ENCODE data around the gene HDAC4. TPM values are rescaled to one million over a fixed set of nuclear protein-coding genes. Genes with fewer than 3 reads are reported as not detected.

The HDAC4 gene
- total RNA-seq, 6 donors from 2014 or later, result 16.1 to 108 (median 45.0) TPM

DNA sequence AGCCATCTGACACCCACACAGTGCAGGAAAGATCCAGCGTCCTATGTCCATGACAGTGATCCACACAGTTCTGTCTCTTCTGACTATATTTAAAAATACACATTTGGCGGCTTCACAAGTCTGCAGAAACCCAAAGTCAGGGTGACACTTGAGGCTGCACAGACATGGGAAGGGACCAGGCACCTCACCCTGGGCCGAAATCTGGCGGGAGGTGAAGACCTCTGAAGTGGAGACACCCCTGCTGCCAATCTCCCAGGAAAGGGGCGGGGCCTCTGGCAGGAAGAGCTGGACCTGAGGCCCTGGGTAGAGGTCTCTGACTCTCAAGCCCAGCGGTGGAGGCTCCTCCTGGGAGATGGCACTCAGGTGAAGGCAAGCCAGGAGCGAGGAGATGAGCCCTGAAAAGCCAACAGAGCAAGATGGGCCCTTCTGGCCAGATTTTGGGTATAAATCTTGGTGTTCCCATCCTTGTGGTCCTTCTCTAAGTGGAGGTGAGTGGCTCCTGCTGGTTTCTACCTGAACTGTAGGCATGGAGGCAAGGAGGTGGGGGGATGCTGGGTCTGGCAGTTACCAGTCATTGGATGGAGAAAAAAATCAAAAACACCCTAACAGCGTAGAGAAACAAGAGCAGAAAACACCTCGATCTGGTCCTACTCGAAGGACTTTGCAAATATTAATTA is 248.4 kb downstream of the HDAC4 start:
- DNase-seq, result peak in 1 of 2 donors; percentile 12
- Histone ChIP-seq H3K27me3 (no peaks in the 10 kb centered on the region), H3K9me3 (no peaks in the 10 kb centered on the region), H3K4me3 (no peak overlapping the region), H3K36me3 (peaks cover 6 to 76% (median 49%) of the 10 kb centered on the region in 4 donors), H3K4me1 (peaks cover 0 to 10% (median 5%) of the 10 kb centered on the region in 4 donors), H3K27ac (no peak overlapping the region)
- WGBS, 2 donors, result 94 to 95% methylated on average over 9 to 10 of the region's 10 CpGs
- no peak for ATAC-seq (ENCODE audit: low FRiP score in 2 of 2)
- no peak for TF ChIP-seq CTCF (IDR thresholded peaks at IDR 0.05)
- TF ChIP-seq POLR2A (IDR thresholded peaks at IDR 0.05), result no peak
- no peak for TF ChIP-seq EP300 (IDR thresholded peaks at IDR 0.05)
- TF ChIP-seq POLR2AphosphoS5 (IDR thresholded peaks at IDR 0.05), result no peak

DNA sequence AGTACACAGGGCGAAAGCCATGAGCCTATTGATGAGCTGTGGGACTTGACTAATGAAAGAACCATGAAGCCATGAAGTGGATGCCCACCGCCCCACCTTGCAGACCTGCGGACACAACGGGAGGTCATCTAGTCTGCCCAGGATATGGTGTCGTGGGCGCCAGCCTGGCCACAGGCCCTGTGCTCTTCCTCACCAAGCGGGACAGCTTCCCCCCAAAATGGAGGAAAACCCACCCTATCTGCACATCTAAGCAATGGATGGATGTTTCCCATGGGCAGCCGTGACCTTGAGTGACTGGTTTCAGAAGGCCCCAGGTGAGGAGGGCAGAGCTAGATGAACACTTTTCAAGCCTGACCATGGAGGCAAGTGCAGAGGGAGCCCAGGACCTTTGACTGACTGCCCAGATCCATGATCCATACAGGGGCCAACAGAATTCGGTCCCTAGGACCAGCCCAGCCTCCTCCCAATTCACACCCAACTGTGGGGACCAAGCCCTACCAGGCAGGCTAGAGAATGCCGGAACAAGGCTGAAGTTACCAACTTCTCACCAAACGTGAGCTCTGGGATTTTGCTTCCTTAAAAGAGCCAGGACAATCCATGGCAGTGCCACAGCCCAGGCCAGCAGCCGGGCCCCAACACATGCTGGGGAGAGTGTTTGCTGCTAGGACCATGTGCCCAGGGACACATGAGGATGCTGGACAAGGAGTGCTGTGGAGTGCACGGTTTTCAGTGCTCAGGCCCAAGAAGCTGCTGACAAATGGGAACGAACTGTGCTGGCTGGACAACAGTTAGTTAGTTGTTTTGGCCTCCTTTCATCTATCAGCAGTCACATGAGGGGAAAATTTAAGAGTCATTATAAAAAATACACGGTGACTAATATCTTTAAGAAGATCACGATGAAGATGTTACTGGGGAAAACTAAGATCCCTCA is 249.4 kb downstream of the HDAC4 start:
- ATAC-seq (ENCODE audit: low FRiP score in 2 of 2) (peak in 1 of 2 donors; percentile 31), DNase-seq (peak in 1 of 2 donors; percentile 18)
- no peak overlapping the region for H3K4me3 ChIP-seq
- H3K4me1 ChIP-seq, result peaks cover 0 to 6% (median 2%) of the 10 kb centered on the region in 4 donors
- peaks cover 6 to 77% (median 51%) of the 10 kb centered on the region in 4 donors for H3K36me3 ChIP-seq
- 93 to 97% methylated on average over 14 to 16 of the region's 16 CpGs for WGBS, 2 donors
- no peaks in the 10 kb centered on the region for H3K9me3 ChIP-seq
- no peaks in the 10 kb centered on the region for H3K27me3 ChIP-seq
- peak overlapping the region in 1 of 4 donors; percentile 3 for H3K27ac ChIP-seq
- TF ChIP-seq CTCF (IDR thresholded peaks at IDR 0.05), result no peak
- no peak for TF ChIP-seq POLR2A (IDR thresholded peaks at IDR 0.05)
- TF ChIP-seq EP300 (IDR thresholded peaks at IDR 0.05), result no peak
- no peak for TF ChIP-seq POLR2AphosphoS5 (IDR thresholded peaks at IDR 0.05)

DNA sequence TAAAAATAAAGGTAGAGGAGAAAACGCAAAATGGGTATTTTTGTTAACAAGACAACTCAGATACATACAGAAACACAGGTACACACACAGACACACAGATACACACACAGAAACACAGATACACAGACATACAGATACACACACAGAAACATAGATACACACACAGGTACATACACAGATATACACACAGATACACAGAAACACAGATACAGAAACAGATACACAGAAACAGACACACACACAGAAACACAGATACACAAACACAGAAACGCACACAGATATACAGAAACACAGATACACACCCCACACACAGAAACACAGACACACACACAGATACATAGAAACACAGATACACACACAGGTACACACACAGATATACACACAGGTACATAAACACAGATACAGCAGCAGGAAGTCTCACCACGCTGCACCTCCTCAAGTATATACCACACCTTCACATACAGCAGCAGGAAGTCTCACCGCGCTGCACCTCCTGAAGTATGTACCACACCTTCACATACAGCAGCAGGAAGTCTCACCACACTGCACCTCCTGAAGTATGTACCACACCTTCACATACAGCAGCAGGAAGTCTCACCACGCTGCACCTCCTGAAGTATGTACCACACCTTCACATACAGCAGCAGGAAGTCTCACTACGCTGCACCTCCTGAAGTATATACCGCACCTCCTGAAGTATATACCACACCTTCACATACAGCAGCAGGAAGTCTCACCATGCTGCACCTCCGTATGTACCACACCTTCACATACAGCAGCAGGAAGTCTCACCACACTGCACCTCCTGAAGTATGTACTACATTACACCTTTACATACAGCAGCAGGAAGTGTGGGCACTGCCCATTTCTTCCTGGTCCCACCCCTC is 250.5 kb downstream of the HDAC4 start:
- Histone ChIP-seq H3K27ac (peak overlapping the region in 1 of 4 donors; percentile 26), H3K4me1 (peaks cover 0 to 6% (median 2%) of the 10 kb centered on the region in 4 donors), H3K9me3 (no peaks in the 10 kb centered on the region), H3K4me3 (no peak overlapping the region), H3K36me3 (peaks cover 0 to 76% (median 44%) of the 10 kb centered on the region in 4 donors), H3K27me3 (no peaks in the 10 kb centered on the region)
- peak in 1 of 2 donors; percentile 19 for DNase-seq
- ATAC-seq (ENCODE audit: low FRiP score in 2 of 2), result no peak
- TF ChIP-seq CTCF (IDR thresholded peaks at IDR 0.05) (no peak), POLR2AphosphoS5 (IDR thresholded peaks at IDR 0.05) (no peak), POLR2A (IDR thresholded peaks at IDR 0.05) (no peak), EP300 (IDR thresholded peaks at IDR 0.05) (no peak)
- WGBS, 2 donors, result 70 to 71% methylated on average over 8 to 9 of the region's 9 CpGs

DNA sequence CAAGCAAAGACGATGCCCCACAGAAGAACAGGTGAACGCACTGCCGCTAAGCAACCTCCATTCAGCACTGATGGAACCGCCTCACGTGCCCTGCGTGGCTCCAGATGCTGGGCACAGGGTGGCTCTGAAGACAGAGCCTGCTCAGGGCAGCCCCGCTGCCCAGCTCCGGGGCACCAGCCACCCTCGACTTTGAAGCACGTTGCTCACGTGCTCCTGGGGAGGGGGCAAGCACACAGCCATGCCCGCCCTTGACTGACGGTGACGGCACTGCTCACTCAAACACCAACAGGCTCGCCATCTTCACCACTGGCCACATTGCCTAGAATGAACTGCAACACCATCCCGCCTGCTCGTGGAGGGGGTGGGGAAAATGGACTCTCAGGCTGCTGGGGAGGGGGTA is 251.3 kb downstream of the HDAC4 start:
- WGBS, 2 donors, result 96 to 97% methylated on average over 11 to 17 of the region's 17 CpGs
- Histone ChIP-seq H3K27ac (no peak overlapping the region), H3K36me3 (peaks cover 0 to 76% (median 38%) of the 10 kb centered on the region in 4 donors), H3K4me1 (peaks cover 0 to 6% (median 2%) of the 10 kb centered on the region in 4 donors), H3K4me3 (no peak overlapping the region), H3K9me3 (no peaks in the 10 kb centered on the region), H3K27me3 (no peaks in the 10 kb centered on the region)
- ATAC-seq (ENCODE audit: low FRiP score in 2 of 2) (no peak), DNase-seq (peak in 1 of 2 donors; percentile 14)
- TF ChIP-seq EP300 (IDR thresholded peaks at IDR 0.05) (no peak), CTCF (IDR thresholded peaks at IDR 0.05) (no peak), POLR2A (IDR thresholded peaks at IDR 0.05) (no peak)
